HG02759 (cell line): ENCODE measurements around the gene ARHGAP18.
A peak's percentile ranks its signal among the peaks of the same experiment; 100 is the strongest.
"Not testable (repeated sequence)": the region's sequence is repeated elsewhere in the genome, so short reads cannot be mapped to it uniquely, and the experiment has no call there.

Experiments
- ATAC-seq: cut with Tn5 transposase; IDR thresholded peaks from one replicate; pipeline ENCODE4 v1.9.1; 2021; ENCODE audit warnings: mild to moderate bottlenecking, moderate library complexity; ENCODE audit not compliant: unreplicated experiment

ARHGAP18 gene

DNA sequence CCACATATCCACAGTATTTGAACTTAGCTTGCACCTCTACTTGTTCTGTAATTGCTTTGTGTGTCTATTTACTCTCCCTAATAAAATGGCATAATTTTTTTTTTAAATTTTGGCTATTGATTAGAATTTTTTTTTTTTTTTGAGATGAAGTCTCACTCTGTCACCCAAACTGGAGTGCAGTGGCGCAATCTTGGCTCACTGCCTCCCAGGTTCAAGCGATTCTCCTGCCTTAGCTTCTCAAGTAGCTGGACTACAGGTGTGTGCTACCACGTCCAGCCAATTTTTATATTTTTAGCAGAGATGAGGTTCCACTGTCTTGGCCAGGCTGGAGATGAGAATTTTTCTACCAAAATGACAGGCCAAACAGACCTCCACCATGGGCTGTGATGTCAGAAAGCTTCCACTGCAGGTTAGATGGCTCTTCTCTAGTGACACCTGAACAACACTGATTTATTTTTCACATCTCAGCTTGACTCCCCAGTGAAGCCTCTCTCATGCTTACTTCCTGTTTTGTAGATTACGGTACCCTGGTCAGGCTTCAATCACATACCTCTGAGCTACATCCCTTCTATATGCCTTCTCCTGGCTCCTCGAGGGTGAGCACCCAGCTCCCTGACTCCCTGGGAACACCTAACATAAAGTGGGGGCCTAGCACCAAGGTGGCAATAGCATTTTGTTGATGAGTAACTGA is 112.8 kb downstream of the ARHGAP18 start:
- ATAC-seq = peak; percentile 53

GRCh38 chr6:129596522-129596921 is 113.5 kb downstream of the ARHGAP18 start:
- ATAC-seq = no peak

DNA sequence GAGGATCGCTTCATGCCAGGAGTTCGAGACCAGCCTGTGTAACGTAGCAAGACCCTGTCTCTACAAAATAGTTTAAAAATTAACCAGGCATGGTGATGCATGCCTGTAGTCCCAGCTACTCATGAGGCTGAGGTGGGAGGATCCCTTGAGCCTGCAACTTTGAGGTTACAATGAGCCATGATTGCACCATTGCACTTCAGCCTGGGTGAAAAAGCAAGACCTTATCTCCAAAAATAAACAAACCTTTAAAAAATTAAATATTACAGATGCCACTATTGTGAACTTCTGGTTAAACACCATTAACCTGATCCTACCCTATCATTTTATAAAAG is 116.8 kb downstream of the ARHGAP18 start:
- no peak for ATAC-seq

DNA sequence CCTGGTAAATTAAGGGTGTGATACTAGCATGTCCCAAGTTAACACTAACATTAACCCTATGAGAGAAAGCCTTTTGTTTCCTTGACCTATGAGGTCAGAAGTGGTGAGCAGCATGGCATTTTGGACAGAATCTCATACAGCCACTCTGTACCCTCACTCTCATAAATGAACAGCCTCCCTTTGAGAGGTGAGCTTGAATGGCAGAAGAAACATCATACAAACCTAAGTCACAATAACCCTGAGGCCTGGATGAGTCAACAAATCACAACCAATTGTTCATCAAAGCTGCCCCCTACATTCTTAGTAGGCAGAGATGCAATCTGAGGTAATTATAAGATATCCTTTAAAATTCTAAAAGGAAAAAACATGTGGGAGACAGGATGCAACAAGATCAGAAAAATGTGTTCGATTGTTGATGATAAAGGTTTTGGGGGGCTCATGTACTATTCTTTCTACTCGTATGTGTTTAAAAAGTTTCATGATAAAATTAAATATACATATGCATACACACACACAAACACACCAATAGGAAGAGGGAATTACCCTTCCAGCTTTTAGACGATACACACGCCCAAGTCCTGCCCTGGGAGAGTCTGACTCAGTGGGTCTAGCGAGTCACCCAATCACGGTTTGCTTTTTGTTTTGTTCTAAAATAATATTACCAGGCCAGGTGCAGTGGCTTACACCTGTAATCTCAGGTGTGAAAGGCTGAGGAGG is 117.3 kb downstream of the ARHGAP18 start:
- ATAC-seq = no peak

DNA sequence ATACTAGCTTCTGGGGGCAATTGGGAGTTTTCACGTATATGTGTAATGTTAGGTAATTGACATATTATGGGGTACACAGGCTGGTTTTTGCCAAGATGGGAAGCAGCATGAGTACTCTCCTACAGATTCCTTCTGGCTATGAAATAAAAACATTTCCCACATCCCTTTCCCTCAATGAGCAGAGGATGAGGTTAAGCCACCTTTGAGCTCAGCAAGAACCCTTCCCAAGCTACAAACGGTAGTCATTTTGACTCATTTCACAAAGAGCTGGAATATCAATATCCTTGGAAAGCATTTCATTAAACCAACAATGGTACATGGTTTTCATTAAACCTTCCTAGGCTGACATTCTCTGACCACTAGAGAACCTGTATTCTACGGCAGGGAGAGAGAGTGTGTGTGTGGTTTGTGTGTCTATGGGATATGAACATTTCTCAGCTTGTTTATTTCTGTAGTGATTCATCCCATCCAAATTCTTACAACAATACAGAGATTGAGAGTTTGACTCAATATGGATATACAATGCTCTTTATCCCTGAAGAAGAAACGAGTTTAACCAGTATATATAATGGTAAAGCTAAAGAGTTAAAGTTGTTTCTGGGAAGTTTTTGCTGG is 119.5 kb downstream of the ARHGAP18 start:
- ATAC-seq = no peak

DNA sequence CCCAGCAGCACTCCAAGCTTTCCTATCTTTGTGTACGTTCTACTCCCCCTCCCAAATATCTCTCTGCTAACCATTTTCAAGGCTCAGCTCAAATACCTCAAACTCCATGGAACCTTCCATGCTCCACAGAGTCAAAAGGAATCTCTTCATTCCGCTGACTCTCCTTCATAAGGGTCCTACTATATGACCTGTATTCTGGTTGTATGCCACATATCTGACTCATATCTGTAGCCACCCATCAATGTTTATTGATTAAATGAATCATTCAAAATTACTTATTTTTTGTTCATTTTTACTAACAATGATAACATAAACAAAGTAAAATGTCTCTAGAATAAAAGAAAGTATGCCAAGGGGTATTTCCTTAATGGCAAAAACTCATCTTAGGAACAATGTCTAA is 123.2 kb downstream of the ARHGAP18 start:
- no peak for ATAC-seq

- ATAC-seq = no peak
Measured at GRCh38 chr6:129583866-129584265, 126.1 kb downstream of the ARHGAP18 start.

DNA sequence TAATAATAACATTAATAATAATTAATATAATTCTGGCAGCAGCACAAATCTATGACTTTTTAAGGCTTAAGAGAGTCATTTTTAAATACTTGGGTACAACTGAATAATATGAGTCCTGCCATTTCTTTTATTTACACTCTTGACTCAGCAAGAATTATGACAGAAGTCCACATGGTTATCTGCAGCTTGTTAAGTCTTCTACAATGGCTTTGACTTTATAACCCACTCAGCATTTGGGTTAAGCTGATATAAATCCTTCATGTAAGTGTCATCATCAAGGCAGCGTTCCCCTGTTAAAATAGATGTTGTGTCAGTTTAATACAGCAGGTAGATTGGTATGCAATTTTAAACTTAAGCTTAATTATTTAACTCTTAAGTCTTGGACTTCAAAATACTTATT is 131.7 kb downstream of the ARHGAP18 start:
- no peak for ATAC-seq

- ATAC-seq = no peak
Measured at GRCh38 chr6:129577691-129578090, 132.3 kb downstream of the ARHGAP18 start.

DNA sequence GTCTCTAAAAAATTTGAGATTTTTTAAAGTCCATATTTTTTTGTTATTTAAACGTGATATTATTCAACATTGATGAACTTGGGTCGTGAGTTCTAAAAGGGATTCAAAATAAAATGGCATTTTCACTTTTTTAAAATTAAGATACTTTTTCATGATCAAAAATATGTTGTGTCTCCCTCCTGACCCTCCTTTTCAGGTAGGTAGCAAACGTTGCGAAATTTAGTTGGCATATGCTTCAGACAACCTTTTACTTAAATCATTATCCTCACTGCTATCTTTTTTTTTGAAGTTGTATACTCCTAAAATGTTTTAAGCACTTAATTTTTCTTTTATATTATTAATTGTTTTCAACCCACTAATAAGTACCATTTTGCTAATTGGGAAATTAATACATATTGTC is 133.5 kb downstream of the ARHGAP18 start:
- no peak for ATAC-seq

DNA sequence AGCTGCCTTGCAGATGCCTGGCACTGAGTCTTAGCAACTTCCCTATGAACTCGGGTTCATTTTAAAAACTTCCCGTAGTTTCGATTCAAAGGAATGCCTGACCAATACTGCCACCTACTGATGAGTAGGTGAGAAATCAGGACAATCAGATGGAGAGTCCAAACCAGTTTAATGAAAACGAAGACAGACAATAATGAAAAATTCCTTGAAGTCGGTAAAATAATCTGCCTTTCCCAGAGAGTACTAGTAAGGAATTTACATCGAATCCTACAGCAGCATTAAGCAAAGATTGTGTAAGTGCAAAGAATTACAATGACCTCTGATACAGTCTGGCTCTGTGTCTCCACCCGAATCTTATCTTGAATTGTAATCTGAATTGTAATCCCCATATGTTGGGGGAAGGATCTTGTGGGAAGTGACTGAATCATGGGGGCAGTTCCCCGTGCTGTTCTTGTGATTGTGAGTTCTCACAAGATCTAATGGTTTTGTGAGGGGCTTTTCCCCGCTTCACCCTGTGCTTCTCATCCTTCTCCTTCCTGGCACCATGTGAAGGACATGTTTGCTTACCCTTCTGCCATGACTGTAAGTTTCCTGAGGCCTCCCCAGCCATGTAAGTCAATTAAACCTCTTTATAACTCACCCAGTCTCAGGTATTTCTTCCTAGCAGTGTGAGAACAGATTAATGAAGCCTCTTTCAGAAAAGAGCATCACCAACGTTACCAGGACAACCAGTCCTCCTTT is 134.4 kb downstream of the ARHGAP18 start:
- ATAC-seq = no peak

DNA sequence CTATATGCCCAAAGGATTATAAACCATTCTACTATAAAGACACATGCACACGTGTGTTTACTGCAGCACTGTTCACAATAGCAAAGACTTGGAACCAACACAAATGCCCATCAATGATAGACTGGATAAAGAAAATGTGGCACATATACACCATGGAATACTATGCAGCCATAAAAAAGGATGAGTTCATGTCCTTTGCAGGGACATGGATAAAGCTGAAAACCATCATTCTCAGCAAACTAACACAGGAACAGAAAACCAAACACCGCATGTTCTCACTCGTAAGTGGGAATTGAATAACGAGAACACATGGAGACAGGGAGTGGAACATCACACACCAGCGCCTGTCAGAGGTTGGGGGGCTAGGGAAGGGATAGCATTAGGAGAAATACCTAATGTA is 135.4 kb downstream of the ARHGAP18 start:
- ATAC-seq = not testable (repeated sequence)

DNA sequence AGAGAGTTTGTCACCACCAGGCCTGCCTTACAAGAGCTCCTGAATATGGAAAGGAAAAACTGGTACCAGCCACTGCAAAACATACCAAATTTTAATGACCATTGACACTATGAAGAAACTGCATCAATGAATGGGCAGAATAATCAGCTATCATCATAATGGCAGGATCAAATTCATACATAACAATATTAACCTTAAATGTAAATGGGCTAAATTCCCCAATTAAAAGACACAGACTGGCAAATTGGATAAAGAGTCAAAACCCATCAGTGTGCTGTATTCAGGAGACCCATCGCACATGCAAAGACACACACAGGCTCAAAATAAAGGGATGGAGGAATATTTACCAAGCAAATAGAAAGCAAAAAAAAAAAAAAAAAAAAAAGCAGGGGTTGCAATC is 139.0 kb downstream of the ARHGAP18 start:
- ATAC-seq = not testable (repeated sequence)

GRCh38 chr6:129568015-129568414 is 142.0 kb downstream of the ARHGAP18 start:
- no peak for ATAC-seq

DNA sequence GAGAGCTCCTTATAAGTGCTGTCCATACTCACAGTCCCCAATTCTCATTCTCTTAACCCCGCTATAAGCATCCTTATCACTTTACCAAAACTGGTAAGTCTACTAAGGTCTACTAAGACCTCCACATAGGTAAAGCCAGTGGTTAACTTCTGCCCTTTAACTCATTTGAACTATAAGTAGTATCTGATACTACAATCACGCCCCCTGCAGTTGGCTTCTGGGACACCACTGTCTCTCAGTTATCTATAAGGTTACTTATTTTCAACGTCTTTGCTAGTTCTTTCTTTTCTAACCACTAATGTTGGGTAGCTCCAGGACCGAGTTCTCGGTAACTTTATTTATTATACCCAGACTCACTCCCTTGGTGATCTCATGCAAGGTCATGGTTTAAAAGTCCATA is 142.6 kb downstream of the ARHGAP18 start:
- ATAC-seq = no peak

DNA sequence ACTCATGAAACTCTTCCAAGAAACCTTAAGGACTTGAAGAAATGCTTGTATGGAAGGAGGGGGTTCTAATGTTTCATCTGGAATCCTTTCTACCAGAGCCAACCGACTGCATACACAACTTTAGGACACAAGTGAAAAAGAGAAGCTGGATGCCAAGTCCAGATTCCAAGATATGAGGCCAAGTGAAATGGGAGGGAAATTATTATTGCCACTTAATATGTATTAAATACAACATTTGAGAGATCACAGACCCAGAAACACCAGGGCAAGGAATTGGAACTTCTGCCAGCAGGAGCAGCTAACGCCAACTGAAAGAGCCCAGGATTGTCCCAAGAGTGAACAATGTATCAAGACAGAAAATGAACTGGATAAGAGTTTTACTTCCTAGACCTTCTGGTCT is 144.2 kb downstream of the ARHGAP18 start:
- no peak for ATAC-seq

GRCh38 chr6:129565366-129565765 is 144.6 kb downstream of the ARHGAP18 start:
- no peak for ATAC-seq

GRCh38 chr6:129558248-129558647 is 151.7 kb downstream of the ARHGAP18 start:
- ATAC-seq = no peak

DNA sequence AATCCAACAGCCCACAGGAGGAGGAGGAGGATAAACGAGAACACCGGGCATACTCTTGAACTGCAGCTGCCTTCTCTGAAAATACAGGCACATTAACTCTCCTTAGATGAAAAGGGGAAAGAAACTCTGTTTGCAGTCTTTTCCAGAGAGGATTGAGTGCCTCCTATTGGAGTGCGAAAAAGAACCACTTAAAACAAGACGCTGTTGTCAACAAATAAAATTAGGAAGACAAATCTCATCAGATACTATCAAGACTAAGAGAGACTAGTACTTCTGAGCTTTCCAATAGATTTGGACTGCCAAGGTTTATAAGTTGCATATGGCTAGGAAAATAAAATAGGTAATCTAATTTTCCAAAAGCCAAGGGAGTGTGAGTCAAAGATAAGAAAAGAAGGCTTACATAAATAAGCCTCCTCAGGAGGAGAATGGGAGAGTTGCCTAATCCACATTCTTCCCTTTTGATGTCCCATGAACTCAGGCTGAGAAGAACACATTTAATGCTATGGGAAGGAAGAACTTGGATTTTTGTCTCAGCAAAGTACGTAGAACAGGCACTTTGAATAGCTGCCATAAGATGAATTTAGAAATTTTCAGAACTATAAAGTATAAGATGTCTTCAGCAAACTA is 154.7 kb downstream of the ARHGAP18 start:
- no peak for ATAC-seq

DNA sequence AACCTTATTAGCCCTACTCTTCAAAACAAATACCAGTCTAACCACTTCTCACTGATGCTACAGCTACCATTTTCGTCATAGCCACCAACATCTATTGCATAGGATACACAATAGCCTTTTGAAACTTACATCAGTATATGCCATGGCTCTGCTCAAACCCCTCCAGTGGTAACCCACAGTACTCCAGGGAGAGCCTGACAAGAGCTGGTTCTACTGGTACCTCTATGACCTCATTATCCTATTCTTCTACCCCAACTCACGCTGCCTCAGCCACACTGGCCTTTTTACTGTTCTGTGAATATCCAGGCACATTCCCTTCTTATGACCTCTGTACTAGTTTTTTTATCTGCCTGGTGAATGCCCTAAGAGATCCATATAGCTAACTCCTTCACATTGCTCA is 157.6 kb downstream of the ARHGAP18 start:
- no peak for ATAC-seq

DNA sequence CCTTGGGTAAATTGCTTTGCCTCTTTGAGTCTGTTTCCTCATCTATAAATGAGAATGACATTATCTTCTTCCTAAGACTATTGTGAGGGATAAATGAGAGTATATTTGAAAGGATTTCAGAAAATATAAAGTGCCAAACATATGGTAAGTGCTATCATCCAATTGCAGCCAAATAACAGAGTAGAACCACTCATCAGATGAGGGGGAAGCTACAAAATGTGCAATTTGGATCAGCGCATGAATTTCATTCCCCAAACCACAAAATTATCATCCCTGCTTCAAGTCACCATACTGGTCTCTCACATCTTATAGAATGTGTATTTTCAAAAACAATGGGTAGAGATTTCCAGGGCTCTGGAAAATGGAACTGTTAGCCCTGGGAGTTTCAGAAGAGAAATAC is 158.5 kb downstream of the ARHGAP18 start:
- no peak for ATAC-seq
